ENCODE results near the gene DISC1.

GRCh38 chr1:231878737-231879136 lies 252.1 kb downstream of the DISC1 start:
- no peak for TF ChIP-seq RAD21 (conservative IDR thresholded peaks at IDR 0.05)
- no peak for TF ChIP-seq POLR2AphosphoS5 (IDR thresholded peaks at IDR 0.05)
- TF ChIP-seq EZH2 (IDR thresholded peaks at IDR 0.05; ENCODE audit: borderline replicate concordance, insufficient read depth, low read length, poor library complexity, severe bottlenecking), result no peak
- TF ChIP-seq, protein P1, sequence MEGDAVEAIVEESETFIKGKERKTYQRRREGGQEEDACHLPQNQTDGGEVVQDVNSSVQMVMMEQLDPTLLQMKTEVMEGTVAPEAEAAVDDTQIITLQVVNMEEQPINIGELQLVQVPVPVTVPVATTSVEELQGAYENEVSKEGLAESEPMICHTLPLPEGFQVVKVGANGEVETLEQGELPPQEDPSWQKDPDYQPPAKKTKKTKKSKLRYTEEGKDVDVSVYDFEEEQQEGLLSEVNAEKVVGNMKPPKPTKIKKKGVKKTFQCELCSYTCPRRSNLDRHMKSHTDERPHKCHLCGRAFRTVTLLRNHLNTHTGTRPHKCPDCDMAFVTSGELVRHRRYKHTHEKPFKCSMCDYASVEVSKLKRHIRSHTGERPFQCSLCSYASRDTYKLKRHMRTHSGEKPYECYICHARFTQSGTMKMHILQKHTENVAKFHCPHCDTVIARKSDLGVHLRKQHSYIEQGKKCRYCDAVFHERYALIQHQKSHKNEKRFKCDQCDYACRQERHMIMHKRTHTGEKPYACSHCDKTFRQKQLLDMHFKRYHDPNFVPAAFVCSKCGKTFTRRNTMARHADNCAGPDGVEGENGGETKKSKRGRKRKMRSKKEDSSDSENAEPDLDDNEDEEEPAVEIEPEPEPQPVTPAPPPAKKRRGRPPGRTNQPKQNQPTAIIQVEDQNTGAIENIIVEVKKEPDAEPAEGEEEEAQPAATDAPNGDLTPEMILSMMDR (IDR thresholded peaks at IDR 0.05; ENCODE audit: poor library complexity, severe bottlenecking), result no peak

Measured in neural cell (in vitro differentiated cells).